ENCODE measurements around the gene NBPF20. TPM values are rescaled to one million over a fixed set of nuclear protein-coding genes. Genes with fewer than 3 reads are reported as not detected.
"Not testable (repeated sequence)": the region's sequence is repeated elsewhere in the genome, so short reads cannot be mapped to it uniquely, and the experiment has no call there.

NBPF20 gene, protein sequence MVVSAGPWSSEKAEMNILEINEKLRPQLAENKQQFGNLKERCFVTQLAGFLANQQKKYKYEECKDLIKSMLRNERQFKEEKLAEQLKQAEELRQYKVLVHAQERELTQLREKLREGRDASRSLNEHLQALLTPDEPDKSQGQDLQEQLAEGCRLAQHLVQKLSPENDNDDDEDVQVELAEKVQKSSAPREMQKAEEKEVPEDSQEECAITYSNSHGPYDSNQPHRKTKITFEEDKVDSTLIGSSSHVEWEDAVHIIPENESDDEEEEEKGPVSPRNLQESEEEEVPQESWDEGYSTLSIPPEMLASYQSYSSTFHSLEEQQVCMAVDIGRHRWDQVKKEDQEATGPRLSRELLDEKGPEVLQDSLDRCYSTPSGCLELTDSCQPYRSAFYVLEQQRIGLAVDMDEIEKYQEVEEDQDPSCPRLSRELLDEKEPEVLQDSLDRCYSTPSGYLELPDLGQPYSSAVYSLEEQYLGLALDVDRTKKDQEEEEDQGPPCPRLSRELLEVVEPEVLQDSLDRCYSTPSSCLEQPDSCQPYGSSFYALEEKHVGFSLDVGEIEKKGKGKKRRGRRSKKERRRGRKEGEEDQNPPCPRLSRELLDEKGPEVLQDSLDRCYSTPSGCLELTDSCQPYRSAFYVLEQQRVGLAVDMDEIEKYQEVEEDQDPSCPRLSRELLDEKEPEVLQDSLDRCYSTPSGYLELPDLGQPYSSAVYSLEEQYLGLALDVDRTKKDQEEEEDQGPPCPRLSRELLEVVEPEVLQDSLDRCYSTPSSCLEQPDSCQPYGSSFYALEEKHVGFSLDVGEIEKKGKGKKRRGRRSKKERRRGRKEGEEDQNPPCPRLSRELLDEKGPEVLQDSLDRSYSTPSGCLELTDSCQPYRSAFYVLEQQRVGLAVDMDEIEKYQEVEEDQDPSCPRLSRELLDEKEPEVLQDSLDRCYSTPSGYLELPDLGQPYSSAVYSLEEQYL (N-terminal part only)
- polyA plus RNA-seq (2013, experiment 1 of 4): 0.37 TPM
- 0.39 TPM for polyA plus RNA-seq (2013, experiment 2 of 4)
- polyA plus RNA-seq (2013, experiment 3 of 4): 0.48 TPM
- polyA plus RNA-seq (2013, experiment 4 of 4): 0.57 TPM

DNA sequence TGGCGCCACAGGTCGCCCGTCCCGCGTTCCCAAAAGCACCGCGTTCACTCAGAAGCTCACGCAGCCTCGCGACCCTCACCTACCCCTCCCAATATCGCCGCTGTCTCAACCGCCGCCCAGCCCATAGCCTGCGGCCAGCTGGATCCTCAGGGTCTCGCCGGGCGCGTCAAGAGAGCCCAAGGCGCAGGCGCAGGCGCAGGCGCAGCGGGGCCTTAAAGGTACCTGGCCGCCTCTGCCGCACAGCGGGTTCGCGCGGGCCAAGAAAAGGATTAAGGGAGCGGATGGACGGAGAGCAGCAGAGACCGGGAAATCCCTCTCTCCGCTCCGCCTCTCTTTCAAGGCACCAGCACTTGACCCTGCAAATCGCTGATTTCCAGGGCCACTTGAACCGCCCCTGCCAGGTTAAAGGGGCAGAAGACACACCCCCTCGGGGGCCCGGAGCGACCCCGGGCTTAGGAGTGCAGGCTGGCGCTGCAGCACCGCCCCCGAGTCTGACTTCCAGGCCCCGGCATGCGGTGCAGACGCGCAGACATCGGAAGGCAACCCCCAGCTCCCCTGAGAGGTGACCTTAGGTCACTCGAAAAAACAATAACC, at the start of gene NBPF20:
Gene NBPF20, minus strand, starts transcription at position 168 of the 594 bp plus-strand sequence. CDS start 20,331 bp downstream, outside the sequence.
- H3K36me3 ChIP-seq (ENCODE audit: control insufficient read depth, insufficient read depth, low read length): no peaks in the 10 kb centered on the region
- H3K4me1 ChIP-seq (ENCODE audit: control insufficient read depth, insufficient read depth, low read length): no peaks in the 10 kb centered on the region
- H3K27ac ChIP-seq (ENCODE audit: insufficient read depth, low read depth, low read length, poor library complexity, severe bottlenecking): no peak within 1 kb of the TSS
- no peaks in the 10 kb centered on the region for H3K9me3 ChIP-seq (ENCODE audit: control insufficient read depth, low read length)
- WGBS, 2 experiments: 0% methylated on average over 49 to 50 of the region's 50 CpGs
- H3K4me3 ChIP-seq (ENCODE audit: insufficient read depth, low read depth, low read length): peak within 1 kb of the TSS; percentile 52
- peaks cover 63% of the 10 kb centered on the region for H3K27me3 ChIP-seq (ENCODE audit: control insufficient read depth, insufficient read depth, low read length, poor library complexity, severe bottlenecking)

DNA sequence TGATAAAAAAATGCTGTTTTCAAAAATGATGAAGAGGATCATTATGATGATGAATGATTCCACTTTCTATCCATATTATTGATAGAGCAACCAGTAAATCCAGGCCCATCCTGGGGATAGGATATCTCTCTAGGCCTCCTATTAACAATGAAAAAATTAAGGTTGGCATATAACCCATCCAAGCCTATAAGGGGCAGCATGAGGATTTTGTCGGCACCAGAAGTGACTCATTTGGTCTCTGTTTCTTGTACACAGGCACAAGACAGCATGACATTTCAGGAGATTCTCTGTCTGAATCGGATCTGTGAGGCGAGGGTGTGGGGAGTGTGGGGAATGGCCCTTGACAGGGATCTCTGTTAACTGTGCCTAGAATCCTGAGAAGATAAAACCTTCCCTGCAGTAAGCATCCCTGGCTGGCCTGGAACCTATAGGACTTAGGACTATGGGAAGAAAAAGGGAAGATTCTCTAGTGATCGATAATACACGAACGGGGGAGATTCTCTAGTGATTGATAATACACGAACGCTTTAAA, 49.5 kb upstream of the NBPF20 start:
- not testable (repeated sequence) for H3K9me3 ChIP-seq (ENCODE audit: control insufficient read depth, low read length); H3K27ac ChIP-seq (ENCODE audit: insufficient read depth, low read depth, low read length, poor library complexity, severe bottlenecking); H3K4me3 ChIP-seq (ENCODE audit: insufficient read depth, low read depth, low read length); H3K4me1 ChIP-seq (ENCODE audit: control insufficient read depth, insufficient read depth, low read length); H3K36me3 ChIP-seq (ENCODE audit: control insufficient read depth, insufficient read depth, low read length)
- H3K27me3 ChIP-seq (ENCODE audit: control insufficient read depth, insufficient read depth, low read length, poor library complexity, severe bottlenecking): peaks cover 14% of the 10 kb centered on the region
- WGBS, 2 experiments: 18 to 36% methylated on average over 3 to 4 of the region's 8 CpGs

DNA sequence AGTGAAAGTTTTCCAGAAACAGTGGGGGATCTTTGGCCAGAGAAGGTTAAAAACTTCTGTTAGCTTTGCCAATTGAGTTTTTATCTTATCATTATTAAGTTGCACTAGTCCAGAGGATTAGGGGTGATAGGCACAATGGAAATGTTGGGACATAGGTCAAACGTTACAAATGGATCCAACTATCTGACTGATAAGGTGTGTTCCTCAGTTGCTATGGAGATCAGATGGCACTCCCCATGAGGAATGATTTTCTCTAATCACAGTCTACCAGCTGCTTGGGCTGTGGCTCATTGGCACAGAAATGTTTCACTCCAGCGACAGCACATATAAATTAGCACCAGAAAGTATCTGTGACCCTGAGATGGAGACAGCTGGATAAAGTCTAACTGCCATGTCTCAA, 47.3 kb upstream of the NBPF20 start:
- peaks cover 14% of the 10 kb centered on the region for H3K27me3 ChIP-seq (ENCODE audit: control insufficient read depth, insufficient read depth, low read length, poor library complexity, severe bottlenecking)
- not testable (repeated sequence) for H3K27ac ChIP-seq (ENCODE audit: insufficient read depth, low read depth, low read length, poor library complexity, severe bottlenecking); H3K4me1 ChIP-seq (ENCODE audit: control insufficient read depth, insufficient read depth, low read length); H3K9me3 ChIP-seq (ENCODE audit: control insufficient read depth, low read length); H3K4me3 ChIP-seq (ENCODE audit: insufficient read depth, low read depth, low read length); H3K36me3 ChIP-seq (ENCODE audit: control insufficient read depth, insufficient read depth, low read length)
- WGBS, 2 experiments: 91% methylated on average over 1 of the region's 2 CpGs; no CpG with 5 or more reads in 1 of the 2 experiments

DNA sequence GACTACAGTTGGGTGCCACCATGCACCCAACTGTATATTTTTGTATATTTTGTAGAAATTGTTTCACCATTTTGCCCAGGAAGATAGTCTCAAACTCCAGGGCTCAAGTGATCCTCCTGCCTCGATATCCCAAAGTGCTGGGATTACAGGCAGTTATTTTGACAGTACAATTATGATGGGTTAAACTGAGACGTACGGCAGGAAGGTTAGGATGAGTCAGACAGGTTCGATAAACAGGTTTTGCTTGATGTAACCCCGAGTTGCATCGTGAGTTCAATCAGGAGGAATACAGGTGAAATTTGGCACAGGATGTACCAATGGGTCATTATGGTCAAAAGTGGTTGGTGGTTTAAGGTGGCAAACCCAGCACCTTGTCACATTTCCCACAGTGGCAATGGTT, 46.0 kb upstream of the NBPF20 start:
- not testable (repeated sequence) for H3K4me1 ChIP-seq (ENCODE audit: control insufficient read depth, insufficient read depth, low read length); H3K27ac ChIP-seq (ENCODE audit: insufficient read depth, low read depth, low read length, poor library complexity, severe bottlenecking); H3K4me3 ChIP-seq (ENCODE audit: insufficient read depth, low read depth, low read length); H3K9me3 ChIP-seq (ENCODE audit: control insufficient read depth, low read length); H3K36me3 ChIP-seq (ENCODE audit: control insufficient read depth, insufficient read depth, low read length)
- H3K27me3 ChIP-seq (ENCODE audit: control insufficient read depth, insufficient read depth, low read length, poor library complexity, severe bottlenecking): peaks cover 14% of the 10 kb centered on the region
- 90 to 91% methylated on average over 5 of the region's 6 CpGs for WGBS, 2 experiments

DNA sequence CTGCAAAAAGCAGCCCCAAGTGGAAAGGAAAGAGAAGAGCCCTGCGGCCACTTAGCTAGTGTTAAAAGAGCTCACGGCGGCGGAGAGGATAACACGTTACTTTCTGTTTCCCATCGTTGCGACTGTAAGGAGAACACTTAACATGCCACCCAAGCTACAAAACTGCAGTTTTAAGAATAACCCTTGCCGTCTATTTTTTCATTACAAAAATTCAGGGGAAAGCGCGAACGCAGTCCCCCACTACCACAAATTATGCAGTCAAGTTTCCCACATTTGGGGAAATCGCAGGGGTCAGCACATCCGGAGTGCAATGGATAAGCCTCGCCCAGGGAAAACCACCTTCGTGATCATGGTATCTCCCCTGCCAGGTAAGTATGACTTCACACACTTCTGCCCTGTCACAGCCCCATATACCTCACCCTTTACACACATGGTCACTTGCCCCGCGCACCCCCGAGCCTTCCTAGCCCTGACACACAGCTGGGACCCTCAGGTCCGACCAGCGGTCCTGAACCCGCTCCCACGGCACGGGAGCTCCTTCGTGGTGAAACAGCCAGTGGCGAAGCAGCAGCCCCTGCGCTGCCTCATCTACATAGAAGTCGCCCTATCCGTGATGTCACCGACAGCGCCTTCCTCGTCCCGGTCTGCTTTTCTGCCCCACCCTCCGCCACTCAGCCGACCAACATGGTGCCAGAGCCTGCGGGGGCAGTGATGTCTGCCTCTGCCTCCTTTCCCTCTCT, 40.2 kb upstream of the NBPF20 start:
- H3K27me3 ChIP-seq (ENCODE audit: control insufficient read depth, insufficient read depth, low read length, poor library complexity, severe bottlenecking): peaks cover 14% of the 10 kb centered on the region
- not testable (repeated sequence) for H3K9me3 ChIP-seq (ENCODE audit: control insufficient read depth, low read length); H3K4me1 ChIP-seq (ENCODE audit: control insufficient read depth, insufficient read depth, low read length); H3K36me3 ChIP-seq (ENCODE audit: control insufficient read depth, insufficient read depth, low read length)
- peak overlapping the region; percentile 86 for H3K27ac ChIP-seq (ENCODE audit: insufficient read depth, low read depth, low read length, poor library complexity, severe bottlenecking)
- peak overlapping the region; percentile 20 for H3K4me3 ChIP-seq (ENCODE audit: insufficient read depth, low read depth, low read length)
- 0 to 1% methylated on average over 15 of the region's 35 CpGs for WGBS, 2 experiments

DNA sequence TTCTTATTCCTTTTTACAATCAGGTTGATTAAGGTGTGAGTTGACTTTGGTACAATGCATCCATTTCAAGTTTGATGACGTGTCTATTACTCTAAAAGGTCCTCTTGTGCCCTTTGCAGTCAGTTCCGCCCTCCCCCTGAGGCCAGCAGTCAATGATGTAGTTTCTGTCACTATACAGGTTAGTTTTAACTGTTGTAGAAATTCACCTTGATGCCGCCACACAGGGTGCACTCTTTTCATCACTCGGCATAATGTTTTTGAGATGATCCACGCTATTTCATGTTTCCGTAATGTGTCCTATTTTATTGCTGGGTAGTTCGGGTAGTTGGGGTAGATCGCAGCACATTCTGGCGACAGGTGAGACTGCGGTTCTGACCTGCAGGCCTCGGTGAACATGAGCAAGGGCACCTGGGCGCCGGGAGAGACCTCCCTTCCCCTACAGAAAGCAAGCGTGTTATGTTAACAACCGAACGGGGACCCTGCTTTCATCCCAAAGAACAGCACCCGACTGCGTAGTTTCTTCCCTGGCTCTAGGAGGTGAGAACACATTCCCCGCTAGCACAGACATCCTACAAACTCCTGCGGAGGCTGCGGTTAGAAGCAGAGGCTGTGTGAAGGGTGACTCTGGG, 39.4 kb upstream of the NBPF20 start:
- not testable (repeated sequence) for H3K4me1 ChIP-seq (ENCODE audit: control insufficient read depth, insufficient read depth, low read length); H3K27ac ChIP-seq (ENCODE audit: insufficient read depth, low read depth, low read length, poor library complexity, severe bottlenecking); H3K36me3 ChIP-seq (ENCODE audit: control insufficient read depth, insufficient read depth, low read length); H3K9me3 ChIP-seq (ENCODE audit: control insufficient read depth, low read length)
- 30 to 44% methylated on average over 1 of the region's 21 CpGs for WGBS, 2 experiments
- peak overlapping the region; percentile 8 for H3K4me3 ChIP-seq (ENCODE audit: insufficient read depth, low read depth, low read length)
- peaks cover 16% of the 10 kb centered on the region for H3K27me3 ChIP-seq (ENCODE audit: control insufficient read depth, insufficient read depth, low read length, poor library complexity, severe bottlenecking)

DNA sequence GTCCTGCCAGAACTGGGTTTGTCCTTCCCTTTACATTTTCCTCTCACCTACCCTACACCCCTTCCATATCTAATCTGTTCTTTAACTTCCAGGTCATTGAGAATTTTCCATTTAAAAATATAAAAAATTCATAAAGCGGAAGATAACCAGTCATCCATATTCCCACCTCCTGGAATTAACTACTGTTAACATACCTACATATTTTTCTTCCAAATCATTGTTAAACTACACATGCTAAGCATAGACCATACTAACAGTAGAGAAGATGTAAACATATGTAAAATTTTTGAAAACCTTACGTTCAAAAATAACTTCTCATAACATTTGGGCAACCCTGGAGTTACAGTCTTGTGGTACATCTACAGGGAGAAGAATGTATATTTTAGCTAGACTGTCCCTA, 38.6 kb upstream of the NBPF20 start:
- H3K4me1 ChIP-seq (ENCODE audit: control insufficient read depth, insufficient read depth, low read length); H3K9me3 ChIP-seq (ENCODE audit: control insufficient read depth, low read length); H3K27ac ChIP-seq (ENCODE audit: insufficient read depth, low read depth, low read length, poor library complexity, severe bottlenecking); H3K36me3 ChIP-seq (ENCODE audit: control insufficient read depth, insufficient read depth, low read length); H3K4me3 ChIP-seq (ENCODE audit: insufficient read depth, low read depth, low read length): not testable (repeated sequence)
- WGBS, 2 experiments: 100% methylated on average over 1 of the region's 2 CpGs
- H3K27me3 ChIP-seq (ENCODE audit: control insufficient read depth, insufficient read depth, low read length, poor library complexity, severe bottlenecking): peaks cover 16% of the 10 kb centered on the region

DNA sequence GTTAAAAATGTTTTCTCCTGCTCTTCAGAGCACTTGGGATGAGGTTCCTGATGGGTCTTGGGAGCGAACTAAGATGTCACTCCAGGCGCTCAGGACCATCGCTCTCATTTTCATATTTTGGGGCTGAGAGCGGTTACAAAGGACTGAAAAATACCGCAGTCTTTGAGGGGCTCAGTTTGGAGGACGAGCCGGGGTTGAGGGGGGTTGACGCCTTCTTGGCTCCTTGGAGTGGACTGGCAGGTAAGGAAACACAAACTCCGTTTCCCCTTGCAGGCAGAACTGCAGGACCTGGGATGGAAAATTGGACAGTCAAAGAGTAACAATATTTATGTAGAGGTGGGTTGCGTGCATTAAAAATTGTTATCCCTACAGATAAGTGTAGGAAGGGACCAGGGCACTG, 35.3 kb upstream of the NBPF20 start:
- not testable (repeated sequence) for H3K9me3 ChIP-seq (ENCODE audit: control insufficient read depth, low read length); H3K4me3 ChIP-seq (ENCODE audit: insufficient read depth, low read depth, low read length); H3K4me1 ChIP-seq (ENCODE audit: control insufficient read depth, insufficient read depth, low read length); H3K27ac ChIP-seq (ENCODE audit: insufficient read depth, low read depth, low read length, poor library complexity, severe bottlenecking); H3K36me3 ChIP-seq (ENCODE audit: control insufficient read depth, insufficient read depth, low read length)
- peaks cover 19% of the 10 kb centered on the region for H3K27me3 ChIP-seq (ENCODE audit: control insufficient read depth, insufficient read depth, low read length, poor library complexity, severe bottlenecking)
- WGBS, 2 experiments: 71 to 79% methylated on average over 8 to 10 of the region's 10 CpGs

DNA sequence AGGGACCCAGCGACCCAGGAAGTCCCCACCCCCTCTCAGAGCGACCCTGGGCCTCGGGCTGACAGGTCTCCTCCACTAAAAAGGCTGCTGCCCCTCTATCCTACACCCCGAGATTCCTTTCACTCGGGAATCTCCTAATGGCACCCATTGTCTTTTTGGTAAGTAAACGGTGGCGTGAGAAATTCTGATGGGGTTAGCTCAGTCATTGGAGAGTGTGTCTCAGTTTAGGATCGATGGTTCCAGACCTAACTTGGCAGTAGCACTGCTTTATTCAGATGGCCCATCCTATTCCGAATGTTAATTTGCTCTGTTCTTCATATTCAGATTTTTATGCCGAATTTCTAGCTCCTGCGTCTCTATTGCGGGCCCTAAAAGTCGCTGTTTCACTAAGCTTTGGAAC, 34.6 kb upstream of the NBPF20 start:
- not testable (repeated sequence) for H3K36me3 ChIP-seq (ENCODE audit: control insufficient read depth, insufficient read depth, low read length); H3K27ac ChIP-seq (ENCODE audit: insufficient read depth, low read depth, low read length, poor library complexity, severe bottlenecking); H3K9me3 ChIP-seq (ENCODE audit: control insufficient read depth, low read length); H3K4me1 ChIP-seq (ENCODE audit: control insufficient read depth, insufficient read depth, low read length)
- peaks cover 26% of the 10 kb centered on the region for H3K27me3 ChIP-seq (ENCODE audit: control insufficient read depth, insufficient read depth, low read length, poor library complexity, severe bottlenecking)
- 1 to 4% methylated on average over 9 of the region's 13 CpGs for WGBS, 2 experiments
- peak overlapping the region; percentile 22 for H3K4me3 ChIP-seq (ENCODE audit: insufficient read depth, low read depth, low read length)
